GM21381 (cell line): Measurements from ENCODE around the gene SLC46A2.

Experiments
- ATAC-seq: cut with Tn5 transposase; IDR thresholded peaks from one replicate; pipeline ENCODE4 v1.9.1; 2021; ENCODE audit warnings: mild to moderate bottlenecking, moderate library complexity; ENCODE audit not compliant: unreplicated experiment

SLC46A2 gene

DNA sequence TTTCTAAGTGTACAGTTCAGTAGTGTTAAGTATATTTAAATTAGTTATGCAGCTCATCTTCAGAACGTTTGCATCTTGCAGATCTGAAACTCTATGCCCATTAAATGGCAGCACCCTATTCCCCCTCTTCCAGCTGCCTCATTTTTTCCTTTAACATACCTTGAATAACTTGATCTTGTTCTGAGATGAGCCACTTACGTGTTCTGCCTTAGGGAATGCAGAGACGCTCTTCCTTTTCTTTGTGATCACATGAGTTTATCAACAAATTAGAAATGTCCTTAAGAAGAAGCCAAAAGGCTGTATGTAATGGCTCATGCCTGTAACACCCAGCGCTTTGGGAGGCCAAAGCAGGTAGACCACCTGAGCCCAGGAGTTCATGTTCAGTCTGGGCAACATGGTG is 57.6 kb downstream of the SLC46A2 start:
- no peak for ATAC-seq

DNA sequence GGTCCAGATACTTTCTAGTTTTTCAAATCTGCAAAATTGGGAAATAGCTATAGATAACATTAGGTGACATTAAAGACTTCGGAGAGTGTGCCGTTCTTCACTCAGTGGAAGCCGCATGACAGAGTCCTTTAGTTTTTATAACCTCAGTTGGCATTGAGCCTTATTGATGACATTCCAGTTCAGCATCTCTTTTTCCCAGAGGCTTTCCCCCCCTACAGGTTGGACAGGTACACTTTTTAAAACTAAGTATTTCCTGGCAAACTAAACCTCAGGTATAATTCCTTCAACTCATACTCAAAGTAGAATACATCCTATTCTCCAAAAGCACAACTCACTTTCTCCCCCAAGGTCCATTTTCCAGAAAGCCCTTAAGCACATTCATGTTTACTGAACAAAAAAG is 58.7 kb downstream of the SLC46A2 start:
- no peak for ATAC-seq

DNA sequence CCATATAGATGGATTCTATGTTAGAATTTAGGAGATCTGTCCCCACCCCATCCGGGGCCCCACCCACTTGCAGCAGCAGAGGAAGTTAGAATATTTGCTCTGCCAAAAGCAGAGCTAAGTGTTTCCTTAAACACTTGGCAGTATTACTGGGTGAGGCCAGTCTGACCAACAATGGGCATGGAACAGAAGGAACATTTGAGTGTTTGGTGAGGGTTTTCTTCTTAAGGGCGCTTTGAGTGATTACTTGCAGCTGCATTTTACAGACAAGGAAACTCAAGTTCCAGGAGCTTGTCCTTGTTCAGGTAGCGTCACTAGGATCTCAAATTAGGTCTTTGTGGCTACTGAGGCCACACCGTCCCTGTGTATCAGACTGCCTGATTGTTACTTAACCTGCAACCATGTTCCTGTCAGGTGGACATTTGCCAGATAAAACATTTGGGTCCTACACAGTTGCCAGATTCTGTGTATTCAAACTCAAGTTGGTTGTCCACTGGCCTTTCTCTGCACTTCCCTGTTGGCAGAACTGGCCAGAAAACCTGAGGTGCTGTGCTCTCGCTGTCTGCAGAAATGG is 59.3 kb downstream of the SLC46A2 start:
- ATAC-seq, result no peak
